GM21360 (cell line): ENCODE measurements around the gene NEK10.
"Not testable (repeated sequence)": the region's sequence is repeated elsewhere in the genome, so short reads cannot be mapped to it uniquely, and the experiment has no call there.

ENCODE experiments used
- ATAC-seq: cut with Tn5 transposase; IDR thresholded peaks from one replicate; pipeline ENCODE4 v1.9.1; 2021; ENCODE audit warnings: mild to moderate bottlenecking, moderate library complexity; ENCODE audit not compliant: unreplicated experiment

The NEK10 gene

GRCh38 chr3:27354588-27355203 is 14.5 kb downstream of the NEK10 start:
- ATAC-seq: no peak

- no peak for ATAC-seq
These were observed 15.0 kb downstream of the NEK10 start for GRCh38 chr3:27354161-27354560.

- ATAC-seq: no peak
These were observed 16.0 kb downstream of the NEK10 start for GRCh38 chr3:27353221-27353620.

GRCh38 chr3:27352047-27352446 is 17.1 kb downstream of the NEK10 start:
- no peak for ATAC-seq

- ATAC-seq: no peak
These were observed 19.4 kb downstream of the NEK10 start for GRCh38 chr3:27349832-27350231.

- ATAC-seq: no peak
These were observed 23.0 kb downstream of the NEK10 start for GRCh38 chr3:27345959-27346865.

GRCh38 chr3:27345493-27345892 is 23.7 kb downstream of the NEK10 start:
- ATAC-seq: no peak

- ATAC-seq: no peak
These were observed 24.1 kb downstream of the NEK10 start for GRCh38 chr3:27345045-27345444.

- no peak for ATAC-seq
These were observed 25.0 kb downstream of the NEK10 start for GRCh38 chr3:27344192-27344591.

GRCh38 chr3:27342267-27342666 is 26.9 kb downstream of the NEK10 start:
- no peak for ATAC-seq

- ATAC-seq: peak; percentile 78
These were observed 28.6 kb downstream of the NEK10 start for GRCh38 chr3:27340534-27340933.

- no peak for ATAC-seq
These were observed 33.6 kb downstream of the NEK10 start for GRCh38 chr3:27335571-27335970.

GRCh38 chr3:27333843-27334242 is 35.3 kb downstream of the NEK10 start:
- ATAC-seq: no peak

- not testable (repeated sequence) for ATAC-seq
These were observed 40.0 kb downstream of the NEK10 start for GRCh38 chr3:27328982-27329762.

- ATAC-seq: no peak
These were observed 42.3 kb downstream of the NEK10 start for GRCh38 chr3:27326629-27327545.

GRCh38 chr3:27326202-27326601 is 43.0 kb downstream of the NEK10 start:
- ATAC-seq: no peak

- no peak for ATAC-seq
These were observed 43.8 kb downstream of the NEK10 start for GRCh38 chr3:27325419-27325818.

GRCh38 chr3:27324686-27325085 is 44.5 kb downstream of the NEK10 start:
- ATAC-seq: no peak

- ATAC-seq: no peak
These were observed 46.1 kb downstream of the NEK10 start for GRCh38 chr3:27323087-27323570.

- ATAC-seq: no peak
These were observed 46.5 kb downstream of the NEK10 start for GRCh38 chr3:27322634-27323033.
